GM12878 (cell line): ENCODE measurements around the gene FBXO8.

Source experiments
- EZH2 ChIP-seq: IDR thresholded peaks from 2 replicates; pipeline ENCODE4 v1.6.1; 2012; ENCODE audit warnings: low read depth, mild to moderate bottlenecking, control low read depth, inconsistent platforms, low read length, borderline replicate concordance; ENCODE audit not compliant: control insufficient read depth
- MEF2A ChIP-seq: IDR thresholded peaks from 2 replicates; pipeline ENCODE4 v1.6.1; 2011; ENCODE audit warnings: low read depth, mild to moderate bottlenecking, low read length, moderate library complexity; ENCODE audit not compliant: insufficient read depth

GRCh38 chr4:174230148-174230547 lies 53.3 kb downstream of the FBXO8 start:
- TF ChIP-seq EZH2 (no peak), MEF2A (no peak)
